ENCODE results near the gene CDH13. TPM values are rescaled to one million over a fixed set of nuclear protein-coding genes. Genes with fewer than 3 reads are reported as not detected.

The CDH13 gene
- polyA plus RNA-seq, 2 of the 4 experiments (the other 2 are of a cell fraction): not detected

DNA sequence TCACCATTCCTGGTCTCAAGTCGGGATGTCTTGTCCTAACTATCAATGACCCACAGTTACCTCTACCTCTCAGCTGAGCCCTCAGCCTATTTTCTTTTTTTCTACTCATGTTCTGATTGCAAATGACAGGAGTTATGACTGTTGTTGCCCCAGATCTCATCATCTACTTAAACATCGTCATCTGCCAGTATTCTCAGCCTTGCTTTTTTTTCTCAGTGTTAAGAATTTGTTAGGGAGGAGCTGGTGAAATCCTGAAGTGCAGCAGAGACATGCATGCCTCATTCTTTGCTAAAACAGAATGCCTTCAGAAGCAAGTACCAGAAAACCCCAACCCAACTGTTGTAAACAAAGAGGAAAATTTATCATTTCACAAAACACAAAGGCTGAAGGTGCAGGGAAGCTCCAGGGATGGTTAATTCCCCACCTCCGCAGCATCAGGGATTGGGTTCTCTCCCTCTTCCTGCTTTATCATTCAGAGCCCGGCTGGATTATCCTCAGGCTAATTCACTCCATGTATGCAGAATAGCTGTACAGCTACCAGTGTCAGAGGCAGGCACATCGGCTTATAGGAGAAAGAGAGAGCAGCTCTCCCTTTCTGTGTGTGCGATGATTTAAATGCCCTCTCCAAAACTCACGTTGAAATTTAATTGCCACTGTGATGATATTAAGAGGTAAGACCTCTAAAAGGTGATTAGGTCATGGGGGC, 640.2 kb downstream of the CDH13 start:
- no peak for DNase-seq (ENCODE audit: low read depth in 1 of 2, low spot score in 1 of 2)
- Histone ChIP-seq H3K4me1 (no peaks in the 10 kb centered on the region), H3K4me2 (no peak overlapping the region), H3K4me3 (no peak overlapping the region), H3K9me3 (no peaks in the 10 kb centered on the region), H3K27ac (no peak overlapping the region)
- 28% methylated on average over 7 of the region's 7 CpGs for WGBS (ENCODE audit: missing lambda C conversion rate)
- ChIA-PET CTCF (no interaction called here), POLR2A (no interaction called here)
- no peak for FAIRE-seq
- no peak for ATAC-seq
- TF ChIP-seq SREBF2 (IDR thresholded peaks at IDR 0.05): no peak
- TF ChIP-seq CHD2 (IDR thresholded peaks at IDR 0.05; ENCODE audit: low read length, partially characterized antibody): no peak
- no peak for TF ChIP-seq ZFP36 (IDR thresholded peaks at IDR 0.05; ENCODE audit: borderline replicate concordance, partially characterized antibody)
- TF ChIP-seq BHLHE40 (IDR thresholded peaks at IDR 0.05; ENCODE audit: low read depth, low read length): no peak

DNA sequence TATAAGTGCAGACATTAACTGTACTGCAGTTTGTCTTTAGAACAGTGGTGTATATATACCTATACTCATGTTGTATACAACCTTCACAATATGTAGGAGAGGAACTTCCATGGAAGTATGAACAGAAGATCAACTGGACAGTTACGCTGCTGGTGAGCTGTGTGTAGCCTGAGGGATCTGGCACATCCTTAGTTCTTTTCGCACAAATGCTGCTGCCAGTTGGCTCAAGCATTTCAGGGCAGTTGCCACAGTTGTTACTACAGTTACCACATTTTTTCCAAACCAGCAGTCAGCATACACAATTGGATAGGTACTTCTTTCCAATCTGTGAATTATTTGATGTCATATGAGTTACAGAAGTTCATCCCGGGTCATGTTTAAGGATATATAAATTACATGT, 641.4 kb downstream of the CDH13 start:
- ChIA-PET POLR2A (no interaction called here), CTCF (interaction anchor here (0.6 kb wide), 1 partner anchor 34 kb away, joined by 3 read pairs; no protein-coding TSS in a partner anchor)
- Histone ChIP-seq H3K9me3 (no peaks in the 10 kb centered on the region), H3K27ac (no peak overlapping the region), H3K4me2 (no peak overlapping the region), H3K4me3 (no peak overlapping the region), H3K4me1 (no peaks in the 10 kb centered on the region)
- FAIRE-seq (no peak), ATAC-seq (no peak), DNase-seq (ENCODE audit: low read depth in 1 of 2, low spot score in 1 of 2) (no peak)
- 0% methylated on average over 3 of the region's 3 CpGs for WGBS (ENCODE audit: missing lambda C conversion rate)
- TF ChIP-seq TFCP2L1 (CRISPR knock-in tag; IDR thresholded peaks at IDR 0.05) (no peak), BHLHE40 (IDR thresholded peaks at IDR 0.05; ENCODE audit: low read depth, low read length) (no peak), PBX3 (IDR thresholded peaks at IDR 0.05) (no peak), RCOR1 (IDR thresholded peaks at IDR 0.05; ENCODE audit: low read depth, low read length) (no peak), USF2 (IDR thresholded peaks at IDR 0.05) (no peak), CHD4 (IDR thresholded peaks at IDR 0.05; ENCODE audit: borderline replicate concordance) (no peak), MAX (IDR thresholded peaks at IDR 0.05) (no peak), FOXS1 (CRISPR knock-in tag; IDR thresholded peaks at IDR 0.05) (no peak), SREBF2 (IDR thresholded peaks at IDR 0.05) (no peak), TP53 (CRISPR knock-in tag; IDR thresholded peaks at IDR 0.05) (no peak), NPAS2 (CRISPR knock-in tag; IDR thresholded peaks at IDR 0.05; ENCODE audit: borderline replicate concordance) (no peak), KDM5A (IDR thresholded peaks at IDR 0.05) (no peak), CEBPB (IDR thresholded peaks at IDR 0.05) (no peak), JUNB (IDR thresholded peaks at IDR 0.05) (no peak), NFE2L2 (conservative IDR thresholded peaks at IDR 0.05; ENCODE audit: low read length) (no peak), HOXB13 (CRISPR knock-in tag; IDR thresholded peaks at IDR 0.05; ENCODE audit: low read depth) (no peak)
- TF ChIP-seq, protein P1, sequence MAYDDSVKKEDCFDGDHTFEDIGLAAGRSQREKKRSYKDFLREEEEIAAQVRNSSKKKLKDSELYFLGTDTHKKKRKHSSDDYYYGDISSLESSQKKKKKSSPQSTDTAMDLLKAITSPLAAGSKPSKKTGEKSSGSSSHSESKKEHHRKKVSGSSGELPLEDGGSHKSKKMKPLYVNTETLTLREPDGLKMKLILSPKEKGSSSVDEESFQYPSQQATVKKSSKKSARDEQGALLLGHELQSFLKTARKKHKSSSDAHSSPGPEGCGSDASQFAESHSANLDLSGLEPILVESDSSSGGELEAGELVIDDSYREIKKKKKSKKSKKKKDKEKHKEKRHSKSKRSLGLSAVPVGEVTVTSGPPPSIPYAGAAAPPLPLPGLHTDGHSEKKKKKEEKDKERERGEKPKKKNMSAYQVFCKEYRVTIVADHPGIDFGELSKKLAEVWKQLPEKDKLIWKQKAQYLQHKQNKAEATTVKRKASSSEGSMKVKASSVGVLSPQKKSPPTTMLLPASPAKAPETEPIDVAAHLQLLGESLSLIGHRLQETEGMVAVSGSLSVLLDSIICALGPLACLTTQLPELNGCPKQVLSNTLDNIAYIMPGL (CRISPR knock-in tag; IDR thresholded peaks at IDR 0.05; ENCODE audit: borderline replicate concordance): no peak

DNA sequence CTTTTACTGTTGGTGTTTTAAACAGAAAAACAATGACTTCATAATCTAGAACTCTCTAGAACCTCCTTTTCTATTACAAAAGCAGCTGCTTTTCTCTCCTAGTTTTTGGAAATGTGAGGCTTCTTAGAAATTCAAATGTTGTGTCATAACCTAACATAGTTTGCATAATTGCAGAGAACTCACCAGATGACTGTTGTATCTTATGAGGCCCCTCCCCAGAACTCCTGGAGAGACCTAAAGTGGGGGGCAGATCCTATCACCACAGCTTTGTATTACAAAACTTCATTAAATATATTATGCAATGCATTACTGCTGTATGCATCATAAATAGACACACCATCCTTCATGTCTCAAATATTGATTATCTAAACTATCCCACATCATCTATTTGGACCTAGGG, 642.3 kb downstream of the CDH13 start:
- Histone ChIP-seq H3K9me3 (no peaks in the 10 kb centered on the region), H3K4me3 (no peak overlapping the region), H3K4me1 (no peaks in the 10 kb centered on the region), H3K4me2 (no peak overlapping the region), H3K27ac (no peak overlapping the region)
- ATAC-seq (no peak), DNase-seq (ENCODE audit: low read depth in 1 of 2, low spot score in 1 of 2) (no peak), FAIRE-seq (no peak)
- TF ChIP-seq GATA3 (IDR thresholded peaks at IDR 0.05; ENCODE audit: borderline replicate concordance): no peak
- TF ChIP-seq EHMT2 (IDR thresholded peaks at IDR 0.05; ENCODE audit: low read depth): no peak
- TF ChIP-seq ZNF302 (CRISPR knock-in tag; IDR thresholded peaks at IDR 0.05): no peak
- no peak for TF ChIP-seq ESRRA (IDR thresholded peaks at IDR 0.05; ENCODE audit: borderline replicate concordance, low read length)
- TF ChIP-seq FOXS1 (CRISPR knock-in tag; IDR thresholded peaks at IDR 0.05): no peak
- no peak for TF ChIP-seq ZSCAN20 (CRISPR knock-in tag; IDR thresholded peaks at IDR 0.05)
- TF ChIP-seq ELK1 (IDR thresholded peaks at IDR 0.05; ENCODE audit: low read depth, low read length): no peak
- no peak for TF ChIP-seq BHLHE40 (IDR thresholded peaks at IDR 0.05; ENCODE audit: low read depth, low read length)
- no peak for TF ChIP-seq CHD2 (IDR thresholded peaks at IDR 0.05; ENCODE audit: low read length, partially characterized antibody)
- POLR2A ChIA-PET: no interaction called here
- CTCF ChIA-PET: no interaction called here
